ENCODE results near the gene KRT84.

Gene KRT84

GRCh38 chr12:52381206-52381605 is 4.2 kb downstream of the KRT84 start:
- no peak for DNase-seq

- DNase-seq: no peak
Measured at GRCh38 chr12:52380271-52380694, 5.2 kb downstream of the KRT84 start.

DNA sequence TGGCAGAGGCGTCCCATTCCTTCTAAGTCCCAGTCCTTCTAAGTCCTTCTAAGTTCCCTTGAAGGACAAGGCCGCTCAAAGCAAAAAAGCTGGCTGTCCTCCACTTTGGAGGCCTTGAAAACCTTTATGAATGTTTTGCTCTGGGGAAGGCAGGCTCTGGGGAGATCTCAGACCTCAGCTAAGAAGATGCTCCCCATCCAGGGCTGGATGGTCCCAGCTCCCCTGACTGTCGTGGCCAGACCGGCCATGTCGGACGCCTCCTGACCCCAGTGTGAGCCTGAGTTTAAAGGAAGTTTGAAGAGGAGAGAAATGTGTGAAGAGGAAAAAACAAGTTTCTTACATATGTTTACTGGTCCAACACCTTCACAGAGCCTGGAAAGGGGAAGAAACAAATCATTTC is 5.9 kb downstream of the KRT84 start:
- no peak for DNase-seq

DNA sequence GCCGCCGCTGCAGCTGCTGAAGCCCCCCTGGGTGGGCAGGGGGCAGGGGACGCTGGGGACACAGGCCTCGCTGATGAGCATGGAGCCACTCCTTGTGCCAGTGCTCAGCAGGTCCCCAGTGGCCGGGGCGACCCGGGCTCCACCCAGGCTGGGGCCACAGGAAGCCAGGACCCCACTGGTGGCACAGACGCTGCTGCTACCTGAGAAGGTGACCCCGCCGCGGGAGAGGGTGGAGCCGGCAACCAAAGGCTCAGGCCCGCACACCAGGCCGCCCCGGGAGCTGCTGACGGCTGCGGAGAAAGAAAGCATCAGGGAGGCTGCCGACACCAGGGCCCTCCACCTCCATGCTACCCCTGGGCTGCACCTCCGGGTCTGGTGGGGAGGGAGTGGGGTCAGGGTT is 7.4 kb downstream of the KRT84 start:
- DNase-seq: no peak

DNA sequence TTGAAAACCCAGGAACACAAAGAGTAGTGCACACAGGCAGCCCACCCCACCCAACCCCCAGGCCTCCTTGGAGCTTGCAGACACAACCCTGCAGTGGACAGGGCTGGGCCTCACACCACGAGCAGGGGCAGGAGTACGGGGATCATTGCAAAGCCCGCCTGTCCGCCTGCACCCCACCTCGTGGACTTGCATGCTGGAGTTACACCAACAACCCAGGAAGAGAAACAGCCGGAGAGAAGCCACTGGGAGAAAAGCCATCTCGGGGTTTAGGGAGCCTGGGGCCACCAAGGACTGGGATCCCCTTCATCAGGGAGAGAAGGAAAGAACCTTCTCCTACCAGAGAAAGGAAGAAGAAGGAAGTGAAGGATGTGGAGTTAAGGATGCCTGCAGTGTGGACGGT is 8.2 kb downstream of the KRT84 start:
- no peak for DNase-seq

GRCh38 chr12:52372216-52373154 is 13.0 kb downstream of the KRT84 start:
- DNase-seq: peak; percentile 22

DNA sequence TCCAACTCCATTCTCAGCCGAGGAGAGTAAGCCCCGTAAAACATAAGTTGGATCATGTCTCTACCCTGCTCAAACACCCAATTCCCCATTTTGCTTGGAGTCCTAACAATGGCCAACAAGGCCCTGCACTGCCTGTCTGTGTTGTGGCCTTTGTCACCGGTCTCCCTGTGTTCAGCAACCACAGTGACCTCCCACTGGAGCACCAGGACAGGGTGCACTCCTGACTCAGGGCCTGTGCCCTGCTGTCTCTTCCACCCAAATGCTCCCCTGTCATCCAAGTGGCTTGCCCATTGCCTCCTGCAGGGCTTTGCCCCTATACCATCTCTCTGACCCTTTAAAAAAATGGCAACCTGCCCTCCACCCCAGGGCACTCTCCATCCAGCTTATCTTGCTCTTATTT is 13.7 kb downstream of the KRT84 start:
- no peak for DNase-seq

DNA sequence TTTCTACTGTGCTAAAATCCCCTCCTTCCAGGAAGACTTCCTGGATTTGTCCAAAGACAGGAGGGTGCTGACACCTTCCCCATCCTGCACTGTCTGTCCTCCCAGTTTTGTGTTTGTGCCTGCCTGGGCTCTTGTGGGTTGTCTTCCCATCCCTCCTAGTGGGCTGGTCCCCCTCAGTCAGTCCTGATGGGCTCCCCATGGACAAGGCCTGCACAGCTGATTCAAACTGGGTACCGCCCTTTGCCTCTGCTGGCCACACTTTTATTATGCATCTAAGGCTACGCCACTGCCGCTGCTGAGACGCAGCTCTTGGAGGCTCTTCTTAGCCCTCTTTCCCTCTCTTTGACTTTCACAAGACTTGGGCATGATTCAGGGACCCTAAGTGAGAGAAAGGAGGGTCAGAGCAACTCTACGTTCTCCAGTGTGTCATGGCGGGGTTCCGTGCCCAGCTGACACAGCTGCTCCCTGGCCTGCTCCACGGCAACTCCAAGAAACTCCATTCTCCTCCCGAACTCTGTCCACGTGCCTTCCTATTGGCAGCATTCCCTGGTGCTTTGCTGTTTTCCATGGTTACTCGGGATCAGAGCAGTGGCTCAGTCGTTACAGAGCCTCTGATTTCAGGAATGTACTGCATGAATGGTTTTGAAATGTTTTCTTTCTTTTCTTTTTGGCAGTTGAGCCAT is 14.4 kb downstream of the KRT84 start:
- DNase-seq: no peak

- DNase-seq: no peak
Measured at GRCh38 chr12:52369809-52370208, 15.6 kb downstream of the KRT84 start.

GRCh38 chr12:52369211-52369610 is 16.2 kb downstream of the KRT84 start:
- DNase-seq: no peak

- DNase-seq: no peak
Measured at GRCh38 chr12:52368508-52368907, 16.9 kb downstream of the KRT84 start.

DNA sequence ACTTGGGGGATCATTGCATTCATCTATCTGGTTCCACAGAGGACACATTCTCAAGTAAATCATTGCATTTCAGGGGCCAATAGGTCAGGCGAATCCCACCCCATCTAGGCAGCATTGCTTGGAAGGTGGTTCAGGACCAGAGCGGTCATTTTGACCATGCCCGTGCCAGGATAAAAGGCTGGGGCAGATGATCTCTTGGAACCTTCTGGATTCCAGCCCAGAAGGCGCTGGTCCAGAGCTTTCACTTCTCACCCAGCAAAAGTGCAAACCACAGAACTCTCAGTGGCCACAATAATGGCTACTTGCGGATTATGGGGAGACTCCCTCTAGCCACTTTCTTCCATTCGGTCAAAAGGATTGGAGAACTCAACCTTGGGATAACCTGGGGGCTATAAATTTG is 17.6 kb downstream of the KRT84 start:
- DNase-seq: no peak

DNA sequence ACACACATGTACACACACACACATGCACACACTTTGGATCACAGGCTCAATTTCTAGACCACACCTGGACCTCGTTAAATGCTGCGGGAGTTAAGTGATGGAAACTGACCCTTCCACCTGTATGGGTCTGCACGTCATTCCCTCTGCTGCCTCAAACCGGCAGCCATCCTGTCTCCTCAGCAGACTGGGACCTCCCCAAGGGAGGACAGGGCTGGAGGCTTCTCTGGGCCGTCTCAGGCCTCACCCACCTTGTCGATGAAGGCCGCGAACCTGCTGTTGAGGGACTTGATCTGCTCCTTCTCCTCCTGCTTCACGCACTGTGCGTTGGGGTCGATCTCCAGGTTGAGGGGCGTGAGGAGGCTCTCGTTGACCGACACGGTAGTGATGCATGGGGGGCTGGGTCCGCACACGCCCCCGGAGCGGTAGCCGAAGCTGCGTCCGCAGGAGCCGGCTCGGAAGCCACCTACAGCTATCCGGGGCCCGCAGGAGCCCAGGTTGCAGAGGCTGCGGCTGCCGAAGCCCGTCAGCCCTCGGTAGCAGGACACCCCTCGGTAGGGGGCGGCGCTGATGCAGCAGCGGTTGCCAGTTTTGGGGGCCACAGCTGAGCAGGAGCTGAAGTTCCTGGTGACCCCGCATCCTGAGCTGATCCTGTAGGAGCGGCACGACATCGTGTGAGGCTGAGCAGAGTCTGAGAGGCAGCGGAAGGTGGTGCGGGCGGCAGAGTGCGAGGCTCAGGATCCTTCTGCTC is 18.5 kb downstream of the KRT84 start, which contains the start of gene KRT85:
KRT85 (minus strand) TSS at position 744 of the 748 bp plus-strand sequence; CDS start at position 668, 76 bp downstream.
- DNase-seq: no peak

GRCh38 chr12:52364901-52365489 is 20.5 kb downstream of the KRT84 start:
- no peak for DNase-seq

- DNase-seq: no peak
Measured at GRCh38 chr12:52364061-52364460, 21.4 kb downstream of the KRT84 start.

GRCh38 chr12:52363111-52363679 is 22.3 kb downstream of the KRT84 start:
- DNase-seq: no peak

DNA sequence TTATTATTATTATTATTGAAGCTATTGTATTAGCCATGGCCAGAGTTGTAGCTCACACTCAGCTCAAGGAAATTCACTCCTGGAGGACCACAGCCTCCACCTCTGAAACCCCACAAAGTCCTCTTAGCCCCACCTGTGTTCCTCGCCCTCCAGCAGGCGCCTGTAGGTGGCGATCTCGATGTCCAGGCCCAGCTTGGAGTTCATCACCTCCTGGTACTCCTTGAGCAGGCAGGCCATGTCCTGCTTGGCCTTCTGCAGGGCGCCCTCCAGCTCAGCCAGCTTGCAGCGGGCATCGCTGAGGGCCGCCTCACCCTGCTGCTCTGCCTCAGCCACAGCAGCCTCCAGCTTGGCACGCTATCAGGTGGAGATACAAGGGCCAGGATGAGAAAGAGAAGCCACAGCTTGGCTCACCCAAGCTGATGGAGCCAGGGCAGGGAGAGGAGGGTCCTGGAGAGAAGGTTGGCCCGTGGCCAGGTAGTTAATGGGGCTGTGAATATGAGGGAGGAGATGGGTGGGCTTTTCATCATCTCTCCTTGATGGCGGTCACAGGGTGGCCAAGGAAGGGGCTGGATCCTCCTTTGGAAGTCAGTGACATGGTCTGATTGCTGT is 23.2 kb downstream of the KRT84 start:
- no peak for DNase-seq

DNA sequence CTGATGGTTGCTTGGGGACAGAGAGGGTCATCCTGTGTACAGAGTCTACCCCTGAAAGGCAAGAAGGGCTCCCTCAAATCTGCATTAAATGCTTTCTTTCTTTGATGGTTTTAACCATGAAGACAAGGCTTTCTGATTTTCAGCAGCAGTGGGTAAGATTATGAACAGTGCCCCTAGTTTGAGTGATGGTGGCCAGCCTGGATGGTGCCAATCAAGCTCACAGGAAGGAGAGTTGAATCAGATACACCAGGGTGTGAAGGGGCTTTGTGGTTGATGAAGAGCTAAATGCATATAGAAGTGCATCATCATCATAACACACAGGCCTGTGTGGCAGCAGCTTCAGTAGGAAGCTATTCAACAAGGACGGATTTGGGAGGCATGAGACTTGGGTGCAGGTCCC is 23.9 kb downstream of the KRT84 start:
- DNase-seq: no peak

GRCh38 chr12:52360663-52361271 is 24.7 kb downstream of the KRT84 start:
- no peak for DNase-seq

- DNase-seq: no peak
Measured at GRCh38 chr12:52360106-52360662, 25.3 kb downstream of the KRT84 start.

GRCh38 chr12:52359621-52360061 is 25.8 kb downstream of the KRT84 start:
- no peak for DNase-seq
